HG03442 (cell line): ENCODE results near the gene CCDC120.

ENCODE experiments used
- ATAC-seq: cut with Tn5 transposase; IDR thresholded peaks from one replicate; pipeline ENCODE4 v1.9.1; 2021; ENCODE audit warnings: mild to moderate bottlenecking, moderate library complexity; ENCODE audit not compliant: unreplicated experiment

The CCDC120 gene

GRCh38 chrX:49061490-49061889 is 2.7 kb downstream of the CCDC120 start:
- ATAC-seq: no peak

GRCh38 chrX:49061916-49062315 is 3.1 kb downstream of the CCDC120 start:
- ATAC-seq: no peak

- ATAC-seq: no peak
These were observed 4.9 kb downstream of the CCDC120 start for GRCh38 chrX:49063715-49064114.

GRCh38 chrX:49064303-49064702 is 5.5 kb downstream of the CCDC120 start:
- no peak for ATAC-seq

GRCh38 chrX:49064735-49065134 is 5.9 kb downstream of the CCDC120 start:
- no peak for ATAC-seq

GRCh38 chrX:49066278-49066677 is 7.5 kb downstream of the CCDC120 start:
- no peak for ATAC-seq

- no peak for ATAC-seq
These were observed 7.9 kb downstream of the CCDC120 start for GRCh38 chrX:49066690-49067089.

GRCh38 chrX:49067285-49068120 is 8.7 kb downstream of the CCDC120 start:
- ATAC-seq: no peak

GRCh38 chrX:49069038-49069437 is 10.2 kb downstream of the CCDC120 start:
- ATAC-seq: no peak

GRCh38 chrX:49070988-49071387 is 12.2 kb downstream of the CCDC120 start:
- ATAC-seq: no peak

- no peak for ATAC-seq
These were observed 13.3 kb downstream of the CCDC120 start for GRCh38 chrX:49071877-49072711.

GRCh38 chrX:49072712-49073095 is 13.9 kb downstream of the CCDC120 start:
- ATAC-seq: no peak

- peak; percentile 90 for ATAC-seq
These were observed 15.1 kb downstream of the CCDC120 start, which contains the start of gene PRAF2 for GRCh38 chrX:49073601-49074575. TSS of gene PRAF2 (minus strand) at chrX:49074002. CDS start at chrX:49073987, 15 bp downstream.

- no peak for ATAC-seq
These were observed 16.5 kb downstream of the CCDC120 start for GRCh38 chrX:49075347-49075746.

GRCh38 chrX:49077941-49078340 is 19.1 kb downstream of the CCDC120 start:
- no peak for ATAC-seq

GRCh38 chrX:49079489-49080428 is 21.0 kb downstream of the CCDC120 start, which contains the start of gene WDR45:
TSS of gene WDR45 (minus strand) at chrX:49079887. CDS start at chrX:49078095, 1,792 bp downstream.
- peak; percentile 69 for ATAC-seq

- ATAC-seq: no peak
These were observed 23.6 kb downstream of the CCDC120 start for GRCh38 chrX:49082271-49082871.

GRCh38 chrX:49089553-49089952 is 30.8 kb downstream of the CCDC120 start:
- no peak for ATAC-seq

- ATAC-seq: no peak
These were observed 37.6 kb downstream of the CCDC120 start for GRCh38 chrX:49096419-49096818.
